Endothelial cell of umbilical vein (primary cell): ENCODE measurements around the gene AMOT. TPM values are rescaled to one million over a fixed set of nuclear protein-coding genes. Genes with fewer than 3 reads are reported as not detected.

ENCODE experiments used
- BruUV-seq: library from RNA; stranded (reverse); fragments of 400-500 nt; replicated peaks from 2 replicates; lab custom pipeline; 2021; lab: Mats Ljungman, UMichigan
- CTCF ChIA-PET: fragments of 300-600, 350-600 bp; sonication (Branson Sonifier 250); formaldehyde crosslinking; loops from one replicate; lab custom pipeline; 2021; ENCODE audit warnings: antibody characterized with exemption, inconsistent platforms; lab: Charles Lee
- POLR2A ChIA-PET: fragments of 300-600, 350-600 bp; sonication (Branson Sonifier 250); formaldehyde crosslinking; loops from one replicate; lab custom pipeline; 2021; ENCODE audit warnings: antibody characterized with exemption, inconsistent platforms; lab: Charles Lee
- DNase-seq: peaks from one replicate; pipeline ENCODE4 v3.0.0-alpha.2; 2011; ENCODE audit warnings: low read depth, low spot score
- FAIRE-seq: peaks from 2 replicates; lab custom pipeline; 2011; peaks lifted over from hg19 to GRCh38; lab: Jason Lieb, UNC
- H2AFZ ChIP-seq: 2 replicates; pipeline ENCODE4 v1.6.0; 2012; ENCODE audit warnings: low read depth, low read length, control low read depth, inconsistent platforms
- H3K27ac ChIP-seq: 2 replicates; pipeline ENCODE4 v1.5.1; 2011; ENCODE audit warnings: low read depth, mild to moderate bottlenecking, control low read depth, low read length, moderate library complexity; ENCODE audit not compliant: insufficient read depth
- H3K27me3 ChIP-seq, 2 experiments: 2 replicates each; pipeline versions ENCODE4 v1.6.0 to v1.6.1; 2011; ENCODE audit warnings: low read length in 2 of 2, mixed read lengths in 1 of 2; ENCODE audit not compliant: control insufficient read depth in 2 of 2, insufficient read depth in 2 of 2
- H3K36me3 ChIP-seq, 2 experiments: 2 replicates in 1 of 2; 3 replicates in 1 of 2; pipeline ENCODE4 v1.5.1; 2011; ENCODE audit warnings: low read length in 2 of 2, mild to moderate bottlenecking in 1 of 2, moderate library complexity in 1 of 2; ENCODE audit not compliant: control insufficient read depth in 2 of 2, insufficient read depth in 2 of 2; ENCODE audit errors: extremely low read depth in 1 of 2
- H3K4me1 ChIP-seq: 3 replicates; pipeline ENCODE4 v1.5.1; 2011; ENCODE audit warnings: mild to moderate bottlenecking, low read length; ENCODE audit not compliant: control insufficient read depth, insufficient read depth; ENCODE audit errors: extremely low read depth
- H3K4me2 ChIP-seq: 2 replicates; pipeline ENCODE4 v1.6.1; 2011; ENCODE audit warnings: low read length, control low read depth, mixed read lengths; ENCODE audit not compliant: insufficient read depth
- H3K4me3 ChIP-seq, 3 experiments: fragments of 200-600 bp in 1 of 3; sonication (generic), shearing (Covaris generic) in 1 of 3; replicated peaks in 1 of 3; 2 replicates each; pipeline ENCODE4 v1.5.1; 2011 to 2016; ENCODE audit warnings: control low read depth in 3 of 3, low read length in 3 of 3, mild to moderate bottlenecking in 2 of 3, inconsistent platforms in 1 of 3, low read depth in 1 of 3, moderate library complexity in 1 of 3; ENCODE audit not compliant: insufficient read depth in 1 of 3
- H3K79me2 ChIP-seq: 2 replicates; pipeline ENCODE4 v1.6.0; 2012; ENCODE audit warnings: low read length, inconsistent platforms; ENCODE audit not compliant: control insufficient read depth, insufficient read depth
- H3K9ac ChIP-seq: replicated peaks from 2 replicates; pipeline ENCODE3; 2011; ENCODE audit warnings: low read length, control low read depth; ENCODE audit not compliant: insufficient read depth; ENCODE audit errors: extremely low read depth
- H3K9me1 ChIP-seq: replicated peaks from 3 replicates; pipeline ENCODE4 v1.6.0; 2011; ENCODE audit warnings: mild to moderate bottlenecking, low read length; ENCODE audit not compliant: control insufficient read depth, insufficient read depth; ENCODE audit errors: extremely low read depth
- H3K9me3 ChIP-seq: replicated peaks from 2 replicates; pipeline ENCODE4 v1.5.1; 2012; ENCODE audit warnings: low read length, inconsistent platforms; ENCODE audit not compliant: control insufficient read depth, insufficient read depth
- H4K20me1 ChIP-seq: replicated peaks from 2 replicates; pipeline ENCODE3; 2011; ENCODE audit warnings: mild to moderate bottlenecking, low read length; ENCODE audit not compliant: control insufficient read depth, insufficient read depth; ENCODE audit errors: extremely low read depth
- CTCF ChIP-seq, 2 donors: IDR thresholded peaks; 1 replicate in 1 of 2; 2 replicates in 1 of 2; pipeline ENCODE4 v1.5.1; 2011; ENCODE audit warnings: low read length in 2 of 2, mild to moderate bottlenecking in 2 of 2, moderate library complexity in 2 of 2, control low read depth in 1 of 2, inconsistent platforms in 1 of 2, low read depth in 1 of 2; ENCODE audit not compliant: insufficient read depth in 1 of 2; ENCODE audit errors: extremely low read depth in 1 of 2
- EZH2 ChIP-seq: IDR thresholded peaks from 2 replicates; pipeline ENCODE4 v1.6.1; 2012; ENCODE audit warnings: borderline replicate concordance, low read depth, mild to moderate bottlenecking, moderate library complexity, low read length, inconsistent platforms; ENCODE audit not compliant: severe bottlenecking
- FOS ChIP-seq: IDR thresholded peaks from 2 replicates; pipeline ENCODE4 v1.6.1; 2011; ENCODE audit warnings: mild to moderate bottlenecking, low read length, moderate library complexity, borderline replicate concordance; ENCODE audit not compliant: insufficient read depth
- GATA2 ChIP-seq: IDR thresholded peaks from 2 replicates; pipeline ENCODE4 v1.7.0; 2011; ENCODE audit warnings: low read depth, mild to moderate bottlenecking, moderate library complexity, mixed read lengths, low read length; ENCODE audit not compliant: insufficient read length, insufficient read depth
- JUN ChIP-seq: IDR thresholded peaks from 2 replicates; pipeline ENCODE4 v1.6.1; 2011; ENCODE audit warnings: borderline replicate concordance, low read depth; ENCODE audit not compliant: insufficient read length, insufficient read depth
- MAX ChIP-seq: IDR thresholded peaks from 2 replicates; pipeline ENCODE4 v1.6.1; 2011; ENCODE audit not compliant: insufficient read depth, insufficient read length
- MYC ChIP-seq: IDR thresholded peaks from one replicate; pipeline ENCODE4 v1.6.1; 2011; ENCODE audit warnings: mild to moderate bottlenecking, low read depth, low read length
- POLR2A ChIP-seq: IDR thresholded peaks from 2 replicates; pipeline ENCODE4 v1.6.1; 2012; ENCODE audit warnings: low read depth, mild to moderate bottlenecking, control low read depth, low read length
- POLR2AphosphoS5 ChIP-seq: IDR thresholded peaks from 2 replicates; pipeline ENCODE4 v1.6.1; 2012; ENCODE audit warnings: low read depth, mild to moderate bottlenecking, control low read depth, low read length, moderate library complexity; ENCODE audit not compliant: insufficient read depth
- dilution Hi-C: fragments of 300-500 bp; cut with MboI; formaldehyde crosslinking; loops from one replicate; pipeline ENCODE4 v1.15.0; 2019; ENCODE audit warnings: low sequenced_read_pairs; ENCODE audit not compliant: extremely low pct_ligation_motif_present
- intact Hi-C: fragments of 100-400 bp; cut with micrococcal nuclease; formaldehyde crosslinking; loops from one replicate; pipeline ENCODE4 v1.10.0; 2022
- polyA plus RNA-seq, 4 experiments: library from polyadenylated mRNA; depleted of rRNA in 3 of 4; stranded (reverse) in 3 of 4; unstranded in 1 of 4; fragments of >200 nt; gene quantifications; 2 replicates each; pipeline versions ENCODE4 v1.2.1 to v1.2.3, GENCODE V29; 2011 to 2012; ENCODE audit warnings: missing spikeins in 1 of 4
- total RNA-seq: library from RNA; stranded (reverse); gene quantifications from 2 replicates; pipeline ENCODE4 v1.2.3, GENCODE V29; 2021

AMOT gene
- total and polyA plus RNA-seq, 2 donors (not counting 3 experiments of a cell fraction or from before 2014, with no cell fraction given): 0.68 to 3.5 TPM

- Histone ChIP-seq H3K27ac (no peak overlapping the region), H3K9ac (no peak overlapping the region), H2AFZ (no peak overlapping the region), H4K20me1 (no peaks in the 10 kb centered on the region), H3K4me2 (no peak overlapping the region), H3K36me3 (no peaks in the 10 kb centered on the region), H3K4me3 (no peak overlapping the region), H3K79me2 (no peaks in the 10 kb centered on the region), H3K9me1 (no peaks in the 10 kb centered on the region), H3K9me3 (no peaks in the 10 kb centered on the region), H3K4me1 (no peaks in the 10 kb centered on the region), H3K27me3 (no peaks in the 10 kb centered on the region)
- intact Hi-C loops (no loop called here), dilution Hi-C loops (no loop called here)
- CTCF ChIA-PET: no interaction called here
- FAIRE-seq: no peak
- no TSS peak for BruUV-seq
- TF ChIP-seq POLR2A (no peak), MYC (no peak), FOS (no peak), JUN (no peak), EZH2 (no peak), MAX (no peak), GATA2 (no peak)
- no peak for DNase-seq
- POLR2A ChIA-PET: no interaction called here
Observed at GRCh38 chrX:112826023-112826422, 14.6 kb downstream of the AMOT start.

- Histone ChIP-seq H4K20me1 (no peaks in the 10 kb centered on the region), H3K27me3 (no peaks in the 10 kb centered on the region), H3K9me3 (no peaks in the 10 kb centered on the region), H3K4me1 (no peaks in the 10 kb centered on the region), H3K9ac (no peak overlapping the region), H3K4me2 (no peak overlapping the region), H3K9me1 (no peaks in the 10 kb centered on the region), H3K27ac (no peak overlapping the region), H2AFZ (no peak overlapping the region), H3K36me3 (no peaks in the 10 kb centered on the region), H3K4me3 (no peak overlapping the region), H3K79me2 (no peaks in the 10 kb centered on the region)
- DNase-seq: no peak
- dilution Hi-C loops (no loop called here), intact Hi-C loops (no loop called here)
- POLR2A ChIA-PET: no interaction called here
- TF ChIP-seq MAX (no peak), POLR2A (no peak), FOS (no peak), MYC (no peak), POLR2AphosphoS5 (no peak), GATA2 (no peak), JUN (no peak), CTCF (IDR thresholded peaks at IDR 0.05; ENCODE audit: extremely low read depth in 1 of 2, insufficient read depth in 1 of 2, low read depth in 1 of 2, low read length in 2 of 2) (no peak), EZH2 (no peak)
- CTCF ChIA-PET: interaction anchor here (1.1 kb wide), 1 partner anchor 18 kb away, joined by 3 read pairs; no protein-coding TSS in a partner anchor
- BruUV-seq: no TSS peak
- no peak for FAIRE-seq
Observed at GRCh38 chrX:112822892-112823291, 17.7 kb downstream of the AMOT start.
